ENCODE measurements around the gene NELFCD. TPM values are rescaled to one million over a fixed set of nuclear protein-coding genes. Genes with fewer than 3 reads are reported as not detected.
"Not testable (repeated sequence)": the region's sequence is repeated elsewhere in the genome, so short reads cannot be mapped to it uniquely, and the experiment has no call there.

NELFCD gene
- polyA plus RNA-seq, 5 donors, result 102 to 120 (median 109) TPM

GRCh38 chr20:59019217-59019616 lies 38.2 kb downstream of the NELFCD start, which contains the start of gene TUBB1:
Gene TUBB1 (plus strand): TSS chr20:59019429. CDS start chr20:59019523, 94 bp downstream.
- no peak for DNase-seq

- DNase-seq, result no peak
Observed at GRCh38 chr20:59020938-59021551, 40.0 kb downstream of the NELFCD start.

- no peak for DNase-seq
Observed at GRCh38 chr20:59022754-59023153, 41.7 kb downstream of the NELFCD start.

- DNase-seq, result no peak
Observed at GRCh38 chr20:59023616-59024015, 42.6 kb downstream of the NELFCD start.

DNA sequence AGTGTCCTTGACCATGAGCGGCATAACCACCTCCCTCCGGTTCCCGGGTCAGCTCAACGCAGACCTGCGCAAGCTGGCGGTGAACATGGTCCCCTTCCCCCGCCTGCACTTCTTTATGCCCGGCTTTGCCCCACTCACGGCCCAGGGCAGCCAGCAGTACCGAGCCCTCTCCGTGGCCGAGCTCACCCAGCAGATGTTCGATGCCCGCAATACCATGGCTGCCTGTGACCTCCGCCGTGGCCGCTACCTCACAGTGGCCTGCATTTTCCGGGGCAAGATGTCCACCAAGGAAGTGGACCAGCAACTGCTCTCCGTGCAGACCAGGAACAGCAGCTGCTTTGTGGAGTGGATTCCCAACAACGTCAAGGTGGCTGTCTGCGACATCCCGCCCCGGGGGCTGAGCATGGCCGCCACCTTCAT lies 43.1 kb downstream of the NELFCD start:
- no peak for DNase-seq

DNA sequence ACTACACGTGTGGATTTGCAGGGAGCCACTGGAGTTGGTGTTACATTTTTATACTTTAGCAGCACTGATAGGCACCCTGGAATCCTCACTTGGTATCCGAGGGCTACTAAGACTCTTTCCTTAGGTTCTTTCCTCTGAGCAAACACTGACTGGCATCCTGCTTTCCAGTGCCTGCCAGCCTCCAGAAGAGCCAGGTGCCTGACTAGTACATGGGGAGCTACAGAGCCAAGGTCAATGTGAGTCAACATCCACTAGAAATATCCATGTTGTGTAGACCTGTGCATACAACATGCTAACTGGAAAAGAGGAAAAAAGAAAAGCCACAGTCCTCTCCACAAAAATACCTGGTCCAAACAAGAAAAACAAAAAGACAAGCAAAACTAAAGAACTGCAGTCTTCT lies 44.0 kb downstream of the NELFCD start:
- no peak for DNase-seq

DNA sequence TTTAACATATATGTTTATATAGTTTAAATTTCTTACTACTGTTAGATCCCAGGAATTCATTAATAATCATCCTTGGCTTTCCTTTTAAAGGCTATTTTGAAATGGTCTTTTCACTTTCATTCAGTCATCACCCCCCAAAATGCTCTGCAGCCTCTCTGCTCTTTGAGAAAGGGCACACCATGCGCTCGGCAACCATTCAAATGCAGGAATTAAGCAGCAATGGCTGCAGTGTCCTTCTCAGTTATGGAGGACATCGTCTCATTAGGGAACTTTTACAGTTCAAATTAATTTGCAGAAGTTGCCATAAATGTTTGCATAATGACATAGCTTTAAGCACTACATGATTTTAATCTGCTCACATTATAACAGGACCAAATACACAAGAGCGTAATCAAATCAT lies 44.5 kb downstream of the NELFCD start:
- no peak for DNase-seq

DNA sequence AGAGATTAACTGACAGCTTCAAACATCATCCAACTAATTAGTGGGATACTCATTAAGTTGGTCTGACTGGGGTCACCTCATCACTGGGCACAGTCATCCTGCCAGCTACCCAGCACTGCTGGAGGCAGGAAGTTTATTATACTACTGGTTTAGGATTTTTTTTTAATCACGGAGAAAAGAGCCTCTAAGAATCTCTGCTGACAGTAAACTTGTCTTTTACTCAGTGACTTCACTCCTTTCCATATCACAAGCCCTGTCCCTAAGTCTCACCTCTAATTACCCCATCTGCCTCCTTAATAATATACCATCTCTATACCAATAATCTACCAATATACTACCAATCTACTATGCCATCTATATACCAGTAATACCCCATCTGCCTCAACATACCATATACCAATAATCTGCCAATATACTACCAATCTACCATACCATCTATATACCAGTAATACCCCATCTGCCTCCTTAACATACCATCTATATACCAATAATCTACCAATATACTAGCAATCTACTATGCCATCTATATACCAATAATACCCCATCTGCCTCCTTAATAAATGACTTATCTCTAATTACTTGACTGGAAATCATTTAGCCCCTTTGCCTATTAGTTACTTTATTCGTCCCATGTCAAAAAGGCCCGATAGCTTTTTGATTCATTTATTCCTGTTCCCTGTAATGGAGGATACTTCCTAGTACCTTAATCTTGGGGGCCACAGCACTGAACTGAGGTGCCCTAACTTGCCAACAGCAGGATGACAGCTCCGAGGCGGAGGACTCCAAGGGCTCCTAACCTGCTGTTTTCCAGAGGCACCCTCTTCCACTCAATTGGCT lies 46.1 kb downstream of the NELFCD start:
- DNase-seq, result no peak

GRCh38 chr20:59027741-59028320 lies 46.8 kb downstream of the NELFCD start:
- DNase-seq, result no peak

DNA sequence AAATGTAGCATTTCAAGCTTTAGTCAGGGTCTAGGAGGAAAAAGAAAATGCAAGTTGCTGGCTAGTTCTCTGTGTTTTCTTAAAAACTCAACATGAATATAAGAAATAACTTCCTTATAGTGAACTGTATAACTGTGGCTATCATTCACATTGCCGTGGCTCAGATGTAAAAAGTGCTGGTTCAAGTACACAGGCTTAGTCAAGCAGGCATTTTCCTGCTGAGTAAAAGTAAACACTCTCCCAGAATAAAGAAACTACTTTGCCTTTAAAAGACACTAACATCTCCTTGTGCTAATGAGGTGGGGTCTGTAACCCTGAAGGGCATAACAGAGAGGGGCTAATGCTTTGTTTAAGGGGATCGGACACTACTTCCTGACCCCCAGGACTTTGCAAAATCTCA lies 47.8 kb downstream of the NELFCD start:
- DNase-seq, result no peak

DNA sequence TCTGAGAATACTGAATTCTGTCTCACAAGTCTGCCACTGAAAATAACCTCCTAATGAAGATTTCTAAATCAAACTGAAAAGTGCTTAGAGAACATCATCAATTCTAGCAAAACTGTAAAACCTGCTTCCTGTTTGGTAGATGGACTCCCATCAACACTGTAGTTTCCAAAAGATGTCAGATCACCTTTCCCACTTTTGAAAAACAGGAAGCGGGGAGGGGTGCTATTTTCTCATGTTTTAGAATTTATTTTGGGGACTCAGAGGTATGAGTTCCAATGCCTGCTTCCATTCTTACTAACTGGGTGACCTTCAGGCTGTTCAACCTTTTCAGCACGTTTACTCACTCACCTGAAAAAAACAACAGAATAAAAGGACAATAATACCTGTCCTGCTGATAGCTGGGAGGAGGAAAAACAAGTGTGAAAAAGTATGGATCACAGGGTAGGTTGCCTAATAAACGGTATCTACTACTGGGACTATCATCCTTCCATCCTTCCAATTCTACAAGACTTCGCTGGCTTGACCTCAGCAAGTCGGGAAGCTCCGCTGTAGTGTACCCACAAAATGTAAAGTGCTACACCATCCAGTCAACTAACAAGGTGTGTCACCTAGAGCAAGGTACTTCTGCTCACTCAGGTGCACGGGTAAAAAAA lies 50.0 kb downstream of the NELFCD start:
- DNase-seq, result no peak

GRCh38 chr20:59031564-59032022 lies 50.5 kb downstream of the NELFCD start:
- DNase-seq, result no peak

DNA sequence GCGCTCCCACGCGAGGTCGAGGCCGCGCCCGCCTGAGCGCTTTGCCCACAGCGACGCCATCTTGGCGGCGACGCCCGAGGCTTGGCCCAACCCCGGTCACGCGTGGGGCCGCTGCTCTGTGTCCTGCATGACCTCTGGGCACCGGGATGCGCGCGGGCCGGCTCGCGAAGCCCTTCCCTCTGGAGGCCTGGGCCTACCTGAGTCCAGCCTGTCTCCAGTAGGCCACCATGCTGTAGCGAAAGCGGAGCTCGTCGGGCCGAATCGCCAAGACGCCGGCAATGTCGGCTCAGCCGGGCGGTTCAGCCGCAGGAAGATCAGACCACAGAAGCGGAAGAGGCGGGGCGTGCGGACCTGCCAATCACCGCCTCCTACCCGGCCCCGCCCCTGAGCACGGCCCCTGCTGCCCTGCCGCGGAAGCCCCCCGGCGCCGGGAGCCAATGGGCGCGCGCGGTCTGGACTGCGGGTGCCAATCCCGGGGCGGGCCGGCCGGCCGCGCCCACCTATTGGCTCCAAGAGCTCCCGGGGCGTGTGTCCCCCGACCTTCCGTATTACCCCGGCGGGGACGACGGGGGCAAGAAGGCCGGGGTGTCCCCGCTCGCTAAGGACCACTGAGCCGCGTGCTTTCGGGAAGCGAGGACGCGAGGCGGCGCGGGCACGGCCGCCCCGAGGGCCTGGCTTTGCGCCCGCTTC lies 51.1 kb downstream of the NELFCD start, which contains the start of gene ATP5F1E:
Gene ATP5F1E (minus strand): TSS at position 313 of the 690 bp plus-strand sequence. CDS start 84 bp downstream, at position 229.
- peak; percentile 92 to 93 for DNase-seq

GRCh38 chr20:59032713-59033059 lies 51.6 kb downstream of the NELFCD start:
- DNase-seq, result no peak

DNA sequence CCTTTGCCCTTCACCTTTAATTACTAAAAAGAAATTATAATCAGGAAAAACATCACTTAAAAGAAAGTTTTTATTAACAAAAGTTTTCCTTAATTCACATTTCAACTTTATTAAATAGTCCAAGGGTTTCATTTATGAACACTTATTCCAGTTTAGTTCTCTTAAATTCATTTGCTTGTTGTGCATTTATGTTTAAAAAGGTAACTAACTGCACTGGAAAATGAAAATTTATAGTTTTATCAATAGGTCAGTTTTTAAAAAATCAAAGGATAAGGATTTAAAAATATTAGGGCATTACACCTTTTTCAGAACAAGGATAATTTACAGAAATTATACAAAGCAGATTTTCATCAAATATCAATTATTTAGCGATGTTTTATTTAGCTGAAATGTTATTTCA lies 52.0 kb downstream of the NELFCD start:
- DNase-seq, result no peak

DNA sequence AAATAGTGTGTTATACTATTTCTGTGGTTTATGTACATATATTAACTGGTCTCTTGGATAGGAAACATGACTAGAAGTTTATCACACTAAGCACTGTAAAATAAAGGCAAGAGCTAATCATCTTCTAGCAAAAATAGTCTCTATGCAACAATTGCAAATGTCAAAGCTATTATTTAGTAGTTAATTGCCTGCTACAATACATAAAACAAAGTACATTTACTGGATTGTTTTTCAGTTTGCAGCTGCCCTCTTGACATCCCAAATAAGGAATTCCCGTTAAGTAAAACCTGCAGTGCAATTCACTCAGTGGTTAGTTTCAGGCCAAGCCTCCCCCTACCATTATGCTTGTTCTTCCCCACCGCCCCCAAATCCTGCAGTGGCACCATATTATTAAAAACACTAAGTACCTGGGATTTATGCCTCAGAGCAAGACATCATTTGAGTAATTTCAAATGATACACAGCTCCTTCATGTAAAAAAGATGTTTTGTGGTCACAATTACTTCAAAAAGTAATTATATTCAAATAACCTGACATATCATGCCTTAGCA lies 52.6 kb downstream of the NELFCD start:
- DNase-seq, result no peak

GRCh38 chr20:59035381-59035780 lies 54.3 kb downstream of the NELFCD start:
- DNase-seq, result no peak

DNA sequence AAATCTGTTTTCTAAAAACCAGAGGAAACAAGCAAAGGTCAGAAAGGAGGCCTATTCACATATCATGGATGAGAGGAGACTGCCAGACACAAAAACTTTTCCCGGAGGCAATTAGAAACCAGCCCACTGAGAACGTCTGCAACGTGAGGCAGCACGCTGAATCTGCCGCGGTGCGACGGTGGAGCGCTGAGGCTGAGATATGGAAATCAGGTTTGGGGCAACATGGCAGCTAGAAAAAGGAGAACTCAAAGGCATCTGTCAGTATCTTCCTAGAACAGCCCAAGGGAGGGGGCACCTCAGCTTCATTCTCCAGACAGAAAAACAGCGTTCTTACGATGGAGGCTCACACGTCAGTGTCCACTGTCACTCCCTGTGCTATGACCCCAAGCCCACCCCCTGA lies 56.3 kb downstream of the NELFCD start:
- no peak for DNase-seq

- no peak for DNase-seq
Observed at GRCh38 chr20:59039233-59039632, 58.2 kb downstream of the NELFCD start.

DNA sequence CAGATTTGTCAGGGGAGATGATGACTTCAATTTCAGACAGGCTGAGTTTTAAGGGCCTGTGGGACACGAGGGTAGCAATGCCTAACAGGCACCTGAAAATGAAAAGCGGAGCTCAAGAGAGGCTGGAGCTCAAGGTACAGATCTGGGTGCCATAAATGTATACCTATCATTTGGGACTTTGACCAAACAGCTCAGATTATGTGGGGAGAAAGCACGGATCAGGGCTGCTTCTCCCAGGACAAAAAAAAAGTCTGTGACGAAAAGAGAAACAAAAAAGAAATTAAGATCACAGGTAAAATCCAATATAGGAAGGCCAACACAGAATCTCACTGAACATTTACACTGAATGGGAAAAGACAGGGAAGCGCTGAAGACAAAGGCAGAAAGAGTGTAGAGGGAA lies 59.6 kb downstream of the NELFCD start:
- DNase-seq, result no peak

- not testable (repeated sequence) for DNase-seq
Observed at GRCh38 chr20:59041487-59041886, 60.4 kb downstream of the NELFCD start.

Data from right lung (tissue), 5 donors.